Activated CD8-positive, alpha-beta memory T cell treated with anti-CD3 and anti-CD28 coated beads, Interleukin-2, amount 50 U/mL, for 4 hours (primary cell): ENCODE data around the gene MAP3K8.
A peak's percentile ranks its signal among the peaks of the same experiment; 100 is the strongest.

Experiments used
- DNase-seq: peaks from one replicate; pipeline ENCODE4 v3.0.0-alpha.2; 2020

MAP3K8 gene

DNA sequence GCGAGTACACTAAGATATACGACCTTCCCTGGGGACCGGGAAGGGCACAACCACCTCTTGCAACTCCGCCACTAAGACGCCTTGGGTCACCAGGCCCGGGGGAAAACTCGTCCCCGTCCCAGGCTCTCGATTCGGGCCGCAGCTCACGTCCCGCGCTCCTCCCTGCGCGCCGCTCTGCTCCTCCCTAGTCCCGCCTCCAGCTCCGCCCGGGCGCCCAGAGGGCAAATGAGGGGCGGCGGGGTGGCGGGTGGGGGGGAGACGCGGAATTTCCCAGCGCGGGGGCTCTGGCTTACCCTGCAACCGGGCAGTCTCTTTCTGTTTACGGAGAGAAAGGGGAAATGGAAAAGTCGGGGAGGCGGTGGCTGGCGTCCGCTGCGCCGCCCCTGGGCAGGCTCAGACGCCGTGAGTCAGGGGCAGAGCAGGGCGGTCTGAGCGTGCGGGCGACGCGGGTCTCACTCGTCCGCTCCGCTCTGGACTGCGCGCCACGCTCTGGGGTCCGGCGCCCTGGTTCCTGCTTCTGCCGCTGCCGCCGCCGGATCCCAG is at the start of gene MAP3K8:
TSS of gene MAP3K8 (plus strand) at position 455 of the 543 bp plus-strand sequence. CDS start 4,755 bp downstream, outside the sequence.
- DNase-seq = peak; percentile 90

DNA sequence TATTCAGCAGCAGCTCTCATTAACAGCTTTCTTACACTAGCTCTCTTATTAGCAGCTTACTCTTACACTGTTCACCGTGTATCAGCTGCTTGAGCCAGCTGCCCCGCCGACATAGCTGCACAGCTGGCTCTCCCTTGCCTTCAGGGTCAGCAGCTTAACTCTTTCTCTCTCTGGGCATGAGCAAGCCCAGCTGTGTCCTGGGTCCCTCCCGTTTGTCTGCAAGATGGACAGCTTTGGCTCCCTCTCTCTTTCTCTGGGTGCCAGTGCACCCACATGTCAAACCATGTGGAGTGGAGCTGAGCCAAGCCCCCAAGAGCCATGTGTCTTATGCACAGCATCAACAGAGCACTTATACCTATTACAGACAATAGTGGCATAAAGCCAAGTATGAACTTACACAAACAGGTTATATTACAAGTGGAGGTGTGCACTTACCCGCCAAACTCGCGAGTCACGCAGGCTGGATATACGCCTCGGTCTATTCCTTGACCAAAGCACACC is 49.2 kb upstream of the MAP3K8 start:
- DNase-seq = no peak

DNA sequence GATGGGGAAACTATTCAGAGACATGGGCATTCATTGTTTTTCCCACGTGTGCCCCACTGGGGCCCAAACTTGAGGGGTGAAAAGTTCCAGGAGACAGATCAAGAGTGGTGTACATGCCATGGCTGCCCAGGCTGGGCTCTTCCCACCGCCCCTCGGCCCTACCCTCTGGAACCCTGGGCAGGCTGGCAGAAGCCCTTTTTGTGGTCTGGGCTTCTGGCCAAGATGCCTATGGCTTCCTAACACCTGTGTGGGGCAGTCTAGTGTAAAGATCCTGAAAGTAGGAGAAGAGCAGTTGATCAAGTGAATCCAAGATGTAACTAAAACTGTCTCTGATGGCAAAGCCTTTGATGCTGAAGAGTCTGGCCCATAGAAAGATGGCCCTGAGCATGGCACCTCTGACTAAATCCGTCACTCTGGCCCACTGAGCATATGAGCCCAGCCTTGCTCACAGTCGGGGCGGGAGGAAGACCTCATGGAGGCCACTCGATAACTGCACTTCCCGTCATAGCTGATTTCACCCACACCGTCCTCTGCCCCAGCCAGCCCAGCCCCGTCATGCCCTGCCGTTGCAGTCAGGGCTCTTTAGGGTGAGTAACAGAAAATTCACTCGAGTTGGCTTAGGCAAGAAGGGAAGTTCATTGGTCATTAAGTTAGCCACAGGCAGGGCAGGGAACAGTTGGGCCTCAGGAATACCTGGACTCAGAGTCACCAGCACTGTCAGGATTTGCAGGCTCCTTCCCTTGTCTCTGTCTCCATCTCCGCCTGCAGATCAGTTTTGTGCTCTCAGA is 47.0 kb upstream of the MAP3K8 start:
- DNase-seq = no peak

DNA sequence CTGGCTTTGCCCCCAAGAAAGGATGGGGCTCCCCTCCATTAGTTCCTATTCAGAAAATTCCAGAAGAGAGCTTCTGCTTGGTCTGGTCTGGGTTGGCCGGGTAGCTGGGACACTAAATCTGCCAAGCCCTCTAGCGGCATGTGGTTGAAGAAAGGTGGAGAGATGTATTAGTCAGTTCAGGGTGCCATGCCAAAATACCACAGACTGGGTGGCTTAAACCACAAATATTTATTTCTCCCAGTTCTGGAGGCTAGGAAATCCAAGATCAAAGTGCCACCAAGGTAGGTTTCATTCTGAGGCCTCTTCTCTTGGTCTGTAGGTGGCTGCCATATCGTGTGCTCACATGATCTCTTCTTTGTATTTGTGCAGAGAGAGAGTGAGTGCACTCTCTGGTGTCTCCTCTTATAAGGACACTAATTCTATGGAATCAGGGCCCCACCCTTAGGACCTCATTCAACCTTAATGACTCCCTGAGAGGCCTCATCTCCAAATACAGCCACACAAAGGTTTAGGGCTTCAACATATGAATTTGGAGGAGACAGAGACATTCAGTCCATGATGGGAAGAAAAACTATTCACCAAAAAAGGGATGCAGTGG is 46.2 kb upstream of the MAP3K8 start:
- DNase-seq = no peak

DNA sequence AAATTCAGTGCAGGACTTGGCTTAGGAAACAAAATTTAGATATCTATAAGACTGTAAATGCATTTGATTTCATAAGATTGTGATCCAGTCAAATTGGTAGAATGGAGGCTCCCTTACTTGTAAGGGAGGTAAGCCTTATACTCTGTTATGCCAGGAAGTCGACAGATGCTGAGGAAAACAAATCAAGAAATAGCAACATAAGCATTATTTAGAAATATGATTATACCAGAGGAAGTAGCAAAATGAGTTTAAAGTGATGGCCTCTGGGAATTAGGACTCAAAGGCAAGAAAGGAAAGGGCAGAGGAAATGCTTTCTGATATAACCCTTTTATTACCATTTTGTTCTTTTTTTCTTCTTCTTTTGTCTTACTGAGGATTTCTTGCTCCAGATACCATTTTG is 44.4 kb upstream of the MAP3K8 start:
- DNase-seq = no peak

DNA sequence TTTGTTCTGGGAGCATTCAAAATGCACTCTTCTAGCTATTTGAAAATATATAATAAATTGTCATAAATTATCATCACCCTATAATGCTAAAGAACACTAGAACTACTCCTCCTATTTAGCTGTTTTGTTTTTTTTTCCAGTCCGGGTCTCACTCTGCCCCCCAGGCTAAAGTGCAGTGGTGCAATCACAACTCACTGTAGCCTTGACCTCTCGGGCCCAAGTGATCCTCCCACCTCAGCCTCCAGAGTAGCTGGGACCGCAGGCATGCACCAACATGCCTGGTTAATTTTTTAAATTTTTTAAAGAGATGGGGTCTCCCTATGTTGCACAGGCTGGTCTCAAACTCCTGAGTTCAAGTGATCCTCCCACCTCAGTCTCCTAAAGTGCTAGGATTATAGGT is 43.8 kb upstream of the MAP3K8 start:
- no peak for DNase-seq

DNA sequence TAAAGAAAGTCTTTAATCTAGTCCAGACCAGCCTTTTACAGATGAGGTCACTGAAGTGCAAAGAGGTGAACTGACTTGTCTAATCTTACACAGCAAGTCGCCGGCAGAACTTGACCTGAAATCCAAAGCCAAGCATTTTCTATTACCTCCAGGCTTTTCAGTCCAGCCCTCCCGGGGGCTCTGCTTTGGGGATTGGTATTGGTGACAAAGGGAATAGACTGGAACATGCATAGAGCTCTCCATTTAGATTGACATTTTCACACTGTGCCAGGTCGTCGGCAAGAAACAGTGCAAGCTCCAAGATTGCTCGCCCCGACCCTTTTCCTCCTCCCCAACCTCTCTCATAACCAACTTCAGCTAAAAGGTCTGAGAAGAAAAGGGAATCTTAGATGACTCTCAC is 42.7 kb upstream of the MAP3K8 start:
- no peak for DNase-seq

DNA sequence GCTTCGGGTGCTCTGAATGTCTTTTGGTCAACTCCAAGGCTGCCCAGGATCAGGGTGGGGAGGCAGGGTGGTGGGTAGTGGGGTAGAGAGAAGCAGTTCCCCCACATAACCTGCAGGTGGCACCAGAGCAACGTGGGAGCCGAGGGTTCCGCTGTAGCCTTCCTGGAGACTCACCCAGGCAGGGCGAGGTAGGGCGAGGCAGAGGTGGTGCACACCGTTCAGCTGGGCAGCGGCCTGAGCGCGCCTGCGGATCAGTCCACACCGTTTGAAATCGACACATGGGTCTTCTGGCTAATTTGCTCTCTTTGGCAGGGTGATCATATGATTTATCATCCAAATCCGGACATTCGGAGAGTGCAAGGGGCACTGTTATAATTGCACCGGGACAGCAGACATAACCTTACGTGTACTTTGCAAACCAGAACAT is 41.4 kb upstream of the MAP3K8 start:
- peak; percentile 74 for DNase-seq

DNA sequence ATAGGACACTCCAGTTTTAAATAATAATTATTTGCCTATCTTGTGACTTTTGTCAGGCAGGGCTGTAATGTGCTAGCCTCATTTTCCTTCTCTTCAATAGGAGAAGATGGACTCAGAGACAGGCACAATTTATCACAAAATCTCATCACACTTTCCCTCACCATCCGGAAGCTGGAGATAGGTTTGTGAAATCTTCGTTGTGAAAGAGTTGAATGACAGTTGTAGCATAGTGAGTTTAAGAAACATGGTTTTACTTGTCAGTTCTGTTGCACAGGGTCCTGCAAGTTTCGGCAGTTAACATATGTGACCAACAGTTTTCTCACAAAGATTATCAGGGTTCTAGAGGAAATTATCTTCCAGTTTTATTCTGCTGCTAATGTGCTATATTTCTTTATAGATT is 37.7 kb upstream of the MAP3K8 start:
- no peak for DNase-seq

DNA sequence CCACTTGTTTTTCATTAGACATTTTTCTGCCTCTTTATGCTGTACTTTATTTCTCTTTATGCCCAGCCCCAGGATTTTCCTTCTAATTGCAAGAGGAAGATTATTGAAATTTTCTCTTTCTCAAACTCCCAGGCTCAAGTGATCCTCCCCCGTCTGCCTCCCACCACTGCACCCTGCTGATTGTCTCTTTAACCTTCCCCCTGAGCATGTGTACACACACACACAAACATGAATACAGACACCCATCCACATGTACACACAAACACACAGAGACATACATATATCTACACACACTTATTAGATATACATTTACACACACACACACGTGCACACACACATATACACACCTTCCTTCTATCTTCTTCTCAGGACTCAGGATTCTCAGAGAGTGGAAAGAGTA is 37.3 kb upstream of the MAP3K8 start:
- DNase-seq = no peak

DNA sequence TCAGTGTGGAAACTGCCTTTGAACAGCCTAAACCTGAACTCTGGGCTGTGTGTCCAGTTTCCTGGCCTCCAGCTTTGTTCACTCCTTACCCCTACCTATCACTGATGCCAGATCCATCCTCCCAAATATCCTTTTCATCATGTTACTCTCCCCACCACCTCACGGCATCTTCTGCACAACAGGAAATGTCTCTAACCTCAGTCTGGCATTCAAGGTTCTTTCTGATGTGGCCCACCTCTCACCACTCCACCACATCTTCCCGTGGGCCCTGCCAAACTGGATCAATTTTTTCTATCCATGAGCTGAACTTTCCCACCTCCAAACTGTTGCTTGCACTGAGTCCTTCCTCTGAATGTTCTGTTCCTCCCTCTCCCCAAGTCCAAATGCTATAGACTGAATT is 35.8 kb upstream of the MAP3K8 start:
- no peak for DNase-seq

DNA sequence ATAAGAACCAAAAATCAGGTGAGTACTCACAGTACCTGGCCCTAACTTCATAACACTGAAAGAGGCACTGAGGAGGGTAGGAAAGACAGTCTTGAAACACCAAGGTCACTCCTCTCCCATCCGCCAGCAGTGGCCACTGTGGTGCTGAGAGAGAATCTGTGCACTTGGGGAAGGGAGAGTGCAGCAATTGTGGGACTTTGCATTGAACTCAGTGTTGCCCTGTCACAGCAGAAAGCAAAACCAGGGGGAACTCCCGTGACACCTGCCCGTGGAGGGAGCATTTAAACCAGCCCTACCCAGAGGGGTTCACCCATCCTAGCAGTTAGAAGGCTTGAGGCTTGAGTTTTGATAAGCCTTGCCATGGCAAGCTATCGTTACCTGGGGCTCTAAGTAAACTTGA is 35.2 kb upstream of the MAP3K8 start:
- DNase-seq = no peak

DNA sequence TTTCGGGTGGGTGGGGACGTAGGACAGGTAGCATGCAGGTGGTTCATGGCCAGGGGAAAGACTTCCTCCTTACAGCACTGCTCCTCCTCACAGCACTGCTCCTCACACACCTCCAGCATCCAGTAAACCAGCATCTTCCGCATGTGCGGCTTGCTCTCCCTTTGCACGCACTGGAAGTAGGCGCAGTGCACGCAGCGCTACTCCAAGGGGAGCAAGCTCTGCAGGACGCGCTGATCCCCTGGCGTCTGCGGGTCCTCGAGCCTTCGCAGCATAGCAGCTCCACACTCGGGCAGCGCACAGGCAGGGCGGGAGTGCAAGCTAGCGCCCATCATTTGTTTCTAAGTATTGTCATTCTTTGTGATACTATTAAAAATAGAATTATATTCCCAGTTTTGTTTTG is 30.5 kb upstream of the MAP3K8 start:
- no peak for DNase-seq

DNA sequence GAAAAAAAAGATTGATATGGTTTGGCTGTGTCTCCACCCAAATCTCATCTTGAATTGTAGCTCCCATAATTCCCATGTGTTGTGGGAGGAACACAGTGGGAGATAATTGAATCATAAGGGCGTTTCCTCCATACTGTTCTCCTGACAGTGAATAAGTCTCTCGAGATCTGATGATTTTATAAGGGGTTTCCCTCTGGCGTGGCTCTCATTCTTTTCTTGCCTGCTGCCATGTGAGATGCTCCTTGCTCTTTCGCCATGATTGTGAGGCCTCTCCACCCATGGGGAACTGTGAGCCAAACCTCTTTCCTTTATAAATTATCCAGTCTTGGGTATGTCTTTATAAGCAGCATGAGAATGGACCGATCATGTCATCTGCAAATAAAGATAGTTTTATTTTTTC is 29.4 kb upstream of the MAP3K8 start:
- DNase-seq = no peak

DNA sequence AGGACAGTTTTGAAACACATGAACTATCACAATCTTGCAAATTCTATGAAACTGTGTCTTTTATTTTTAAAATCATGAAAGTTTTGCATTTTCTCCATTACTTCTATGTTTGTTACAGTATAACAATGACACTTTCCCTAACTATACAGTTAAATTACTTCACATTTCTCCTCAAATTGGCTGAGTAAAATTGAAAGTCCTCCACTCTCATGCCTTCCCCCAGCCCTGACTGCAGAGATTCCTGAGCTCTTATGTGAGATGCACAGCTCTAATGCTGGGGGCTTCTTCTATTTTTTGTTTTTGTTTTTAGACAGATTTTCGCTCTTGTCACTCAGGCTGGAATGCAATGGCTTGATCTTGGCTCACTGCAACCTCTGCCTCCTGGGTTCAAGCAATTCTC is 22.7 kb upstream of the MAP3K8 start:
- no peak for DNase-seq

DNA sequence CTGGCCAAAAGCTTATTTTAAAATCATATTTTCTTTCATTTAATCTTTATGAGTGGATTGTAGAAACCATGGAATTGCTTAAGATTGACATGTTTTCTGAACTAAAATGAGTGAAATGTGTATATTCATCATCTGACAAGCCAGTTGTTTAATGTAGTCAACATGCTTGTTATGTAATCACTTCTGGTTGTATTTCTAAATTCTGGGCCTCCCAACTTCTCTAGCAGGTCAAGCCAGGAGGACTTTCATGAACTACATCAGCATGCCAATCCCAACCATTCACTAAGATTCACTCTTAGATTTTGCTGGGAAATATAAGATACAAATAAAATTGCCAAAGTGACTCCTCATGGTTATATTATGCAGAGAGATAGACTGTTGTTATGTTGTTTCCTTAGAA is 21.1 kb upstream of the MAP3K8 start:
- DNase-seq = no peak

DNA sequence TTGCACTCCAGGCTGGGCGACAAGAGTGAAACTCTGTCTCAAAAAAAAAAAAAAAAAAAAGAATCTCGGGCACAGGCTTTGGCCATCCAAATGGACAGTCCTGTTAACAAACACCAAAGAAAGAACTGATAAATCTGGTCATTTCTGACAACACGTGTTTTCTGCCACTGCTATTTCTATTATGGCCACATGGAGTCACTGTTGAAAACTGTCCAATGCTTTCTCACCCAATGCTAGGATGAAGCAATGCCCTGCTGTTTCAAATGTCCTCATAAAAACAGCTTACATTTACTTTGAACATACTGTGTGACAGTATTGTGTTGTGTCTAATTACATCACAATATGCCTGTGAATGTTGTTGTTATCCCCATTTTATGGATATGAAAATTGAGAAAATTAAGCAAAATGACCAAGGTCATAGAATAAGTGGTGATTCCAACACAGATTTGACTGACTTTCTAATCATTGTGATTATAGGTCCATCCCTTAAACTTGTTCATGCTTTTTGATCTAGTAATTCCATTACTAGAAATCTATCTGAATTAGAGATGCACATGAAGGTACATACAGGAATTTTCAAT is 19.9 kb upstream of the MAP3K8 start:
- no peak for DNase-seq

DNA sequence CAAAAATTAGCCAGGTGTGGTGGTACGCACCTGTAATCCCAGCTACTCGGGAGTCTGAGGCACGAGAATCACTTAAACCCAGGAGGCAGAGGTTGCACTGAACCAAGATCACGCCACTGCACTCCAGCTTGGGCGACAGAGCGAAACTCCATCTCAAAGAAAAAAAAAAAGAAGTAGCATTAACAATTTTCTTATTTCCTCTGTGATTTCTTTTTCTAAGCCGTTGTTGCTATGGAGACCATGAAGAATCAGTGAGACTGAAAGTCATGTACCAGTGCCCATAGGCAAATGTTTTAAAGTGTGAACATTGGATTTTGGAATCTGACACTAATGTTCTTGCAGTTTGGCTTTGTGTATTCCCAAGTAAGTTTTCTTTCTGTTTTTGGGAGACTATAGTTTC is 18.4 kb upstream of the MAP3K8 start:
- no peak for DNase-seq

DNA sequence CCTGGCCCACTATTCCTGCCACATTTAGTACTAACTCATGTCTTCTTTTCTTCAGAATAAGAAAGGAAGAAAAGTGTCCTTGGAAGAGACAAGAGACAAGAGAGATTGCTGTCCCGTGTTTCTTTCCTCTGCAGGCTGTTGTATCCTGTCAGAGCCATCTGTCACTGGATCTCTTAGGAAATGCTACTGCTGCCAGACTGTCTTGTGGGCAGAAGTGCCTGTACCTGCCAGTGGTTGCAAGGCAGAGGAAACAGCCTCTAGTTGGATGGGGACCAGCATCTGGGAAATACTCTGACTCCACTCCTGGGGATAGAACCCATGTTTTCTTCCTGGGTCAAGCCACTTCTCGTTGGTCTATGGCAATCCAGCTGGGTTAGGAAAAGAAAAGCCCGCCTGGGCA is 16.7 kb upstream of the MAP3K8 start:
- DNase-seq = no peak

DNA sequence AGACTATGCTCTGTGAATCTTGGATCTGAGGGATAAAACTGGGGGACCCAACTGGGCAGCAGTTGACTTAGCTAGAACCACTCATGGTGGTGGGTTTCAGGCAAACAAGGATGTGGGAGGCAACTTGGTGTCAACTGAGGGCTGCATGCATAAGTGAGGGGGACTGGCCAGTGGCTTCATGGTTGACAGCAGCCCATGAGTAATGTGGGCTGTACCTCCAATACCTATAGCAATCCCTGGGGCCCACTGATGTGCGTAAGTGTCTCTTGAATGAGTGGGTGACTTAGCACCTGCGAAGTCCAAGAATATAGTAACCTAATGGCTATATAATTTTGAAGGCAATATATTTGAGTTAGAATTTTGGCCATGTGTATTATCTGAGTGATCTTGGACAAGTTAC is 13.7 kb upstream of the MAP3K8 start:
- no peak for DNase-seq

DNA sequence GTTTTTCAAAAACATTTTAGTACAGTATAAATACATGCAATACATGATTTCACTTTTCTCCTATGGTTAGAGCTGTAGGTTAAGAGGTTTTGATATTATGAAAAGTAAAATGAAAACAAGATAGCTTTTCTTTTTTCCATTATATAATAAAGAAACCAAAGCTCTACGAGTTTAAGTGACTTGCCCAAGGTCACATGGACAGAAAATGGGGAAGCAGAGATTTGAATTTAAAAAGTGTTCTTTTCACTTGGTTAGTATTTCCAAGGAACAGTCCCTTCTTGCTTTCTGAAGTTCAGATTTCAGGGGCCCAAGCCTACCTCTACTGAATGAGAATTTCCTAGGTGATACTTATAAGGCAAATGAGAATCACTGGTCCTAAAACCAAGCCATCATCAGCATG is 13.2 kb upstream of the MAP3K8 start:
- no peak for DNase-seq

DNA sequence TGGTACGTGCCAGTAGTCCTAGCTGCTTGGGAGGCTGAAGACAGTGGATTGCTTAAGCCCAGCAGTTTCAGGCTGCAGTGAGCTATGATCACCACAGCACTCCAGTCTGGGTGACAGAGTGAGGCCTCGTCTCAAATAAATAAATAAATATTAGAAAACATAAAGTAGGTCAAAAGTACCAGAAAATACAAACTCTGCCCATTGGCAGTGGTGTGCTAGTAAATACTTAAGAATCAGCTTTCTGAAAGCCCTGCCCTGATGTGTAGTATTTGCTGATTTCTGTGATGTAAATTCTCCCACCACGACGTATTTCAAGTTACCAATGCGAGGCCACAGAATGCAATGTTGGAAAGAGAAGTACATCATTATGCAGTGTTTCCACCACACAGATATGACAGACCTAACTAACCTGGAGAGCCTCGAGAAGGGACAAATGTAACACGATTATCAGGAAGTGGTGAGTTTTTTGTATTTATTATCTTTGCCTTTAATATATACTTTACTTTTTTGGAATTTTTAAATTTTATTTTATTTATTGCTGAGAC is 11.8 kb upstream of the MAP3K8 start:
- DNase-seq = no peak

DNA sequence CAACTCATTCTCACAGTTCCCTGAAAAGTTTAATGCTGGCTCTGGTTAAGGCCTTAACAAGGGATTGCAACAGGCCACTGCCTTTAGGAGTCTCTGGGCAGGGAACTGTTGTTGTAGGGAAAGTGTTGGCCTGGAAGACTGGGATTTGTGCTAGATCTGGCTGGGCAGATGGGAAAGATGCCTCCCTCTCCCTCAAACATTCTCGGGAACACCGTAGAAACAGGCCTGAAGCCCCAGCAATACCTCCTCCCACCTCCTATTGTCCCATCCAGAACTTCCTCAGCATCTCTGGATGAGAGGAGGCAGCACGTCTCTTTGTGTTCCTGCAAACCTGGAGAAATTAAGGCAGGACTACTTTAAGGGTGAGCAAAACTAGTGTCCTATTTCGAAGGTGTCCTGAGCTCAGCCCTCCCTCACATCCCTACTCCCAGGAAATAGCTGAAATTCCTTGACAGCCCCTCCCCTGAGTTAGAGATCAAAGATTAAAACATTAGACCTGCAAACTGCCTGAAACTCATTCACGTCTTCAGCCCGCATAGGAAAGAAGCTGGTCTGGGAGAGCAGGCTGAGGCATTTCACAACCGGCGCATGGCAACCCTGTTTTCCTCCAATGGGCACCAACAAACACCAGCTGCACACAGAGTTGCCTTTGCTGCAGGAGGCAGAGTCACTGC is 10.9 kb upstream of the MAP3K8 start:
- no peak for DNase-seq
